H9 (cell line): Measurements from ENCODE around the gene FANCI. TPM values are rescaled to one million over a fixed set of nuclear protein-coding genes. Genes with fewer than 3 reads are reported as not detected.
A peak's percentile ranks its signal among the peaks of the same experiment; 100 is the strongest.

Experiments
- DNase-seq: peaks from one replicate; pipeline ENCODE4 v3.0.0-alpha.2; 2017
- H2AFZ ChIP-seq: one replicate; pipeline ENCODE4 v1.6.1; 2013; ENCODE audit warnings: mild to moderate bottlenecking, low read length, control low read depth, moderate library complexity
- H2AK5ac ChIP-seq: 2 replicates; pipeline ENCODE4 v1.6.1; 2013; ENCODE audit warnings: low read length, control low read depth, mixed read lengths; ENCODE audit not compliant: insufficient read length
- H2BK120ac ChIP-seq: one replicate; pipeline ENCODE4 v1.6.1; 2013; ENCODE audit warnings: low read depth, mild to moderate bottlenecking, low read length, control low read depth, inconsistent platforms; ENCODE audit not compliant: poor library complexity, severe bottlenecking
- H2BK12ac ChIP-seq: 2 replicates; pipeline ENCODE4 v1.6.1; 2013; ENCODE audit warnings: low read length, control low read depth, mixed read lengths, low read depth; ENCODE audit not compliant: insufficient read length
- H2BK15ac ChIP-seq: 2 replicates; pipeline ENCODE4 v1.6.1; 2013; ENCODE audit warnings: low read depth, low read length, control low read depth
- H2BK20ac ChIP-seq: one replicate; pipeline ENCODE4 v1.6.1; 2013; ENCODE audit warnings: low read depth, mild to moderate bottlenecking, low read length, control low read depth, inconsistent platforms; ENCODE audit not compliant: poor library complexity, severe bottlenecking
- H2BK5ac ChIP-seq: 2 replicates; pipeline ENCODE4 v1.6.1; 2013; ENCODE audit warnings: low read length, control low read depth, mixed read lengths; ENCODE audit not compliant: insufficient read length
- H3K14ac ChIP-seq: 2 replicates; pipeline ENCODE4 v1.6.1; 2013; ENCODE audit warnings: low read length, control low read depth; ENCODE audit not compliant: insufficient read depth
- H3K18ac ChIP-seq: 2 replicates; pipeline ENCODE4 v1.6.1; 2013; ENCODE audit warnings: low read depth, mild to moderate bottlenecking, mixed read lengths, low read length, control low read depth; ENCODE audit not compliant: insufficient read length
- H3K23ac ChIP-seq: 2 replicates; pipeline ENCODE4 v1.6.1; 2013; ENCODE audit warnings: low read length, control low read depth, mixed read lengths, low read depth; ENCODE audit not compliant: insufficient read length
- H3K23me2 ChIP-seq: 2 replicates; pipeline ENCODE4 v1.6.1; 2013; ENCODE audit warnings: low read depth, mild to moderate bottlenecking, mixed read lengths, low read length, control low read depth; ENCODE audit not compliant: insufficient read length, poor library complexity, severe bottlenecking
- H3K27ac ChIP-seq: 2 replicates; pipeline ENCODE4 v1.5.1; 2013; ENCODE audit warnings: low read length, control low read depth, mixed read lengths, low read depth; ENCODE audit not compliant: insufficient read length
- H3K27me3 ChIP-seq: 2 replicates; pipeline ENCODE4 v1.6.1; 2013; ENCODE audit warnings: low read length, control low read depth, inconsistent platforms; ENCODE audit not compliant: insufficient read depth
- H3K4ac ChIP-seq: 2 replicates; pipeline ENCODE4 v1.6.1; 2013; ENCODE audit warnings: low read depth, mild to moderate bottlenecking, control low read depth, inconsistent platforms, low read length, moderate library complexity
- H3K4me1 ChIP-seq: 2 replicates; pipeline ENCODE4 v1.6.1; 2013; ENCODE audit warnings: low read length, control low read depth, inconsistent platforms; ENCODE audit not compliant: insufficient read depth
- H3K4me2 ChIP-seq: 2 replicates; pipeline ENCODE4 v1.6.1; 2013; ENCODE audit warnings: low read length, control low read depth, mixed read lengths; ENCODE audit not compliant: insufficient read length, insufficient read depth
- H3K56ac ChIP-seq: 2 replicates; pipeline ENCODE4 v1.6.1; 2013; ENCODE audit warnings: low read depth, mild to moderate bottlenecking, mixed read lengths, low read length, control low read depth; ENCODE audit not compliant: insufficient read length
- H3K79me1 ChIP-seq: 2 replicates; pipeline ENCODE4 v1.6.1; 2013; ENCODE audit warnings: low read depth, mild to moderate bottlenecking, moderate library complexity, low read length, control low read depth, inconsistent platforms; ENCODE audit not compliant: insufficient read depth, poor library complexity, severe bottlenecking
- H3K79me2 ChIP-seq: 2 replicates; pipeline ENCODE4 v1.6.1; 2013; ENCODE audit warnings: low read length, control low read depth, inconsistent platforms; ENCODE audit not compliant: insufficient read depth
- H3K9ac ChIP-seq: 2 replicates; pipeline ENCODE4 v1.6.1; 2013; ENCODE audit warnings: low read length, control low read depth, mixed read lengths; ENCODE audit not compliant: insufficient read length; ENCODE audit errors: extremely low read depth
- H3K9me3 ChIP-seq: one replicate; pipeline ENCODE4 v1.6.1; 2013; ENCODE audit warnings: low read depth, low read length, inconsistent platforms; ENCODE audit not compliant: control insufficient read depth
- H3T11ph ChIP-seq: one replicate; pipeline ENCODE4 v1.6.1; 2013; ENCODE audit warnings: mild to moderate bottlenecking, low read length, control low read depth, inconsistent platforms
- H4K20me1 ChIP-seq: one replicate; pipeline ENCODE4 v1.6.1; 2013; ENCODE audit not compliant: control insufficient read depth, insufficient read length, insufficient read depth
- H4K5ac ChIP-seq: 2 replicates; pipeline ENCODE4 v1.6.1; 2013; ENCODE audit warnings: low read depth, mild to moderate bottlenecking, mixed read lengths, low read length, control low read depth; ENCODE audit not compliant: insufficient read length
- H4K8ac ChIP-seq: replicated peaks from 2 replicates; pipeline ENCODE4 v1.6.1; 2013; ENCODE audit warnings: low read length, control low read depth, mixed read lengths, low read depth; ENCODE audit not compliant: insufficient read length
- H4K91ac ChIP-seq: 2 replicates; pipeline ENCODE4 v1.6.1; 2013; ENCODE audit warnings: low read depth, mild to moderate bottlenecking, moderate library complexity, mixed read lengths, low read length, control low read depth; ENCODE audit not compliant: insufficient read length
- H3K27ac Mint-ChIP-seq, 3 experiments: 2 replicates in 2 of 3; 3 replicates in 1 of 3; pipeline ENCODE4 v1.8.0; 2020 to 2021; ENCODE audit warnings: mixed read lengths in 3 of 3, mild to moderate bottlenecking in 1 of 3, moderate library complexity in 1 of 3
- H3K27me3 Mint-ChIP-seq: 2 replicates; pipeline ENCODE4 v1.8.0; 2021; ENCODE audit warnings: low read depth, mild to moderate bottlenecking, moderate library complexity, mixed read lengths
- H3K36me3 Mint-ChIP-seq, 3 experiments: 2 replicates in 2 of 3; 3 replicates in 1 of 3; pipeline ENCODE4 v1.8.0; 2020 to 2021; ENCODE audit warnings: low read depth in 3 of 3, mixed read lengths in 3 of 3; ENCODE audit not compliant: insufficient read depth in 1 of 3
- H3K4me1 Mint-ChIP-seq, 2 experiments: 2 replicates each; pipeline ENCODE4 v1.8.0; 2020; ENCODE audit warnings: mixed read lengths in 2 of 2
- H3K4me3 Mint-ChIP-seq, 2 experiments: 2 replicates in 1 of 2; 3 replicates in 1 of 2; pipeline ENCODE4 v1.8.0; 2020 to 2021; ENCODE audit warnings: mild to moderate bottlenecking in 2 of 2, mixed read lengths in 2 of 2, moderate library complexity in 1 of 2
- H3K9me3 Mint-ChIP-seq, 2 experiments: 2 replicates in 1 of 2; 3 replicates in 1 of 2; pipeline ENCODE4 v1.8.0; 2020; ENCODE audit warnings: mild to moderate bottlenecking in 2 of 2, mixed read lengths in 2 of 2, moderate library complexity in 1 of 2
- CTCF ChIP-seq: fragments of 200-600 bp; sonication (generic); conservative IDR thresholded peaks from 3 replicates; pipeline ENCODE4 v1.8.0; 2021; ENCODE audit warnings: antibody characterized with exemption, mild to moderate bottlenecking
- WGBS: extraction: QIAGEN DNeasy Blood & Tissue Kit; methylation state at CpG from one replicate; pipeline ENCODE4 v1.1.7; 2013; ENCODE audit warnings: missing lambda C conversion rate, low lambda C conversion rate, mixed read lengths; ENCODE audit not compliant: insufficient read length; ENCODE audit errors: extremely low coverage; 5-methylcytosine and 5-hydroxymethylcytosine counted together
- total RNA-seq: library from RNA; stranded (reverse); gene quantifications from 2 replicates; pipeline ENCODE4 v1.2.1, GENCODE V29; 2021

FANCI gene
- total RNA-seq, 1 experiment from 2014 or later: 106 TPM

GRCh38 chr15:89206908-89207331 is 36.9 kb upstream of the FANCI start:
- Mint-ChIP-seq H3K4me3 (no peak overlapping the region), H3K27me3 (no peaks in the 10 kb centered on the region; the same call in 1 of the 2 replicates), H3K4me1 (peaks cover 10 to 14% of the 10 kb centered on the region in 2 experiments), H3K27ac (no peak overlapping the region), H3K36me3 (no peaks in the 10 kb centered on the region), H3K9me3 (no peaks in the 10 kb centered on the region)
- Histone ChIP-seq H3K4me2 (peak overlapping the region; percentile 32), H3K9ac (no peak overlapping the region), H3K79me2 (no peaks in the 10 kb centered on the region), H3K79me1 (no peaks in the 10 kb centered on the region), H4K91ac (no peak overlapping the region), H3K27ac (no peak overlapping the region), H3K27me3 (no peaks in the 10 kb centered on the region), H2BK15ac (no peak overlapping the region), H3K4ac (no peak overlapping the region), H2BK12ac (no peak overlapping the region), H2AFZ (no peak overlapping the region), H4K20me1 (no peaks in the 10 kb centered on the region), H3K4me1 (no peaks in the 10 kb centered on the region), H3K9me3 (no peaks in the 10 kb centered on the region), H3T11ph (no peak overlapping the region), H2BK20ac (no peak overlapping the region), H4K8ac (no peak overlapping the region), H2BK120ac (no peak overlapping the region), H4K5ac (no peak overlapping the region), H3K23me2 (no peaks in the 10 kb centered on the region), H3K56ac (no peak overlapping the region), H3K14ac (no peak overlapping the region), H2AK5ac (no peak overlapping the region), H3K18ac (no peak overlapping the region), H2BK5ac (no peak overlapping the region), H3K23ac (no peak overlapping the region)
- peak; percentile 90 for DNase-seq
- WGBS: no CpG with 5 or more reads among the region's 14 CpGs
- peak; percentile 100 for TF ChIP-seq CTCF
